GM18502 (cell line): ENCODE measurements around the gene CASKIN2.

Experiments
- ATAC-seq: cut with Tn5 transposase; IDR thresholded peaks from one replicate; pipeline ENCODE4 v1.9.1; 2021; ENCODE audit warnings: mild to moderate bottlenecking; ENCODE audit not compliant: unreplicated experiment, poor library complexity

The CASKIN2 gene

GRCh38 chr17:75507733-75508719, 7.3 kb downstream of the CASKIN2 start:
- no peak for ATAC-seq

GRCh38 chr17:75506888-75507287, 8.4 kb downstream of the CASKIN2 start:
- no peak for ATAC-seq

GRCh38 chr17:75506134-75506533, 9.2 kb downstream of the CASKIN2 start:
- no peak for ATAC-seq

- no peak for ATAC-seq
These were observed 9.7 kb downstream of the CASKIN2 start for GRCh38 chr17:75505640-75506039.

GRCh38 chr17:75505152-75505409, 10.3 kb downstream of the CASKIN2 start:
- ATAC-seq, result no peak

GRCh38 chr17:75504347-75505151, 10.8 kb downstream of the CASKIN2 start:
- no peak for ATAC-seq

GRCh38 chr17:75503976-75504346, 11.4 kb downstream of the CASKIN2 start:
- ATAC-seq, result no peak

- ATAC-seq, result no peak
These were observed 11.9 kb downstream of the CASKIN2 start for GRCh38 chr17:75503337-75503950.

- no peak for ATAC-seq
These were observed 12.5 kb downstream of the CASKIN2 start for GRCh38 chr17:75502721-75503329.

GRCh38 chr17:75502072-75502720, 13.1 kb downstream of the CASKIN2 start:
- no peak for ATAC-seq

GRCh38 chr17:75501378-75502071, 13.8 kb downstream of the CASKIN2 start:
- ATAC-seq, result no peak

- no peak for ATAC-seq
These were observed 14.7 kb downstream of the CASKIN2 start for GRCh38 chr17:75500419-75501216.

- ATAC-seq, result no peak
These were observed 15.9 kb downstream of the CASKIN2 start for GRCh38 chr17:75499313-75500022.

- no peak for ATAC-seq
These were observed 16.6 kb downstream of the CASKIN2 start for GRCh38 chr17:75498726-75499213.

GRCh38 chr17:75498039-75498725, 17.2 kb downstream of the CASKIN2 start:
- no peak for ATAC-seq

- no peak for ATAC-seq
These were observed 19.3 kb downstream of the CASKIN2 start for GRCh38 chr17:75496005-75496404.

- no peak for ATAC-seq
These were observed 20.9 kb downstream of the CASKIN2 start for GRCh38 chr17:75494326-75494877.
